ENCODE measurements around the gene INSIG2. TPM values are rescaled to one million over a fixed set of nuclear protein-coding genes. Genes with fewer than 3 reads are reported as not detected.

INSIG2 gene
- total RNA-seq, 6 donors from 2014 or later = 10.5 to 33.2 (median 23.5) TPM

DNA sequence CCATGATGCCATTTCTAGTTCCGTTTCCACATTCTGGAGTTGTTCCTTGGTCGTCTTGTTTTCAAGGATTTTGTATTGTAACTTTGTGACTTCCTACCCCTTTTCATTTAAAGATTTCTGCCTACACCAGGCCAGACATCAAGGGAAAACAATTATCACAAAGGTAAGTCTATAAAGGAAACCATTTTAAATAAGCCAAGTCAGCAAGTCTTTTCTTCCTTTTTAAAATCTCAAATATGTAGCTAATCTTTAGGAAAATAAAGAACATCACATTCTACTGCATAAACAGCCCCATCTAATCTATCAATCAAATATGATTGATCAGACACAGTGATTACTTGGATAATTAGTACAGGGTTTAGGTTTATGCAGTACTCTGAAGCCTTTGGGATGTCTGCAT lies 35.8 kb upstream of the INSIG2 start:
- DNase-seq = no peak
- WGBS, 2 donors = 86 to 90% methylated on average over 2 of the region's 2 CpGs
- TF ChIP-seq POLR2A (IDR thresholded peaks at IDR 0.05) (no peak), POLR2AphosphoS5 (IDR thresholded peaks at IDR 0.05) (no peak), EP300 (IDR thresholded peaks at IDR 0.05) (no peak)
- TF ChIP-seq, protein P1, sequence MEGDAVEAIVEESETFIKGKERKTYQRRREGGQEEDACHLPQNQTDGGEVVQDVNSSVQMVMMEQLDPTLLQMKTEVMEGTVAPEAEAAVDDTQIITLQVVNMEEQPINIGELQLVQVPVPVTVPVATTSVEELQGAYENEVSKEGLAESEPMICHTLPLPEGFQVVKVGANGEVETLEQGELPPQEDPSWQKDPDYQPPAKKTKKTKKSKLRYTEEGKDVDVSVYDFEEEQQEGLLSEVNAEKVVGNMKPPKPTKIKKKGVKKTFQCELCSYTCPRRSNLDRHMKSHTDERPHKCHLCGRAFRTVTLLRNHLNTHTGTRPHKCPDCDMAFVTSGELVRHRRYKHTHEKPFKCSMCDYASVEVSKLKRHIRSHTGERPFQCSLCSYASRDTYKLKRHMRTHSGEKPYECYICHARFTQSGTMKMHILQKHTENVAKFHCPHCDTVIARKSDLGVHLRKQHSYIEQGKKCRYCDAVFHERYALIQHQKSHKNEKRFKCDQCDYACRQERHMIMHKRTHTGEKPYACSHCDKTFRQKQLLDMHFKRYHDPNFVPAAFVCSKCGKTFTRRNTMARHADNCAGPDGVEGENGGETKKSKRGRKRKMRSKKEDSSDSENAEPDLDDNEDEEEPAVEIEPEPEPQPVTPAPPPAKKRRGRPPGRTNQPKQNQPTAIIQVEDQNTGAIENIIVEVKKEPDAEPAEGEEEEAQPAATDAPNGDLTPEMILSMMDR (IDR thresholded peaks at IDR 0.05) = no peak
- no peaks in the 10 kb centered on the region for H3K27me3 ChIP-seq
- no peak overlapping the region for H3K4me3 ChIP-seq
- H3K4me1 ChIP-seq = no peaks in the 10 kb centered on the region
- no peaks in the 10 kb centered on the region for H3K9me3 ChIP-seq
- ATAC-seq (ENCODE audit: low FRiP score in 2 of 2) = no peak
- no peak overlapping the region for H3K27ac ChIP-seq
- H3K36me3 ChIP-seq = no peaks in the 10 kb centered on the region

GRCh38 chr2:118053681-118054080 lies 34.6 kb upstream of the INSIG2 start:
- DNase-seq (no peak), ATAC-seq (ENCODE audit: low FRiP score in 2 of 2) (no peak)
- Histone ChIP-seq H3K36me3 (no peaks in the 10 kb centered on the region), H3K9me3 (no peaks in the 10 kb centered on the region), H3K4me1 (no peaks in the 10 kb centered on the region), H3K4me3 (no peak overlapping the region), H3K27ac (no peak overlapping the region), H3K27me3 (no peaks in the 10 kb centered on the region)
- WGBS, 2 donors = 66 to 75% methylated on average over 7 of the region's 7 CpGs
- TF ChIP-seq POLR2A (IDR thresholded peaks at IDR 0.05) (no peak), EP300 (IDR thresholded peaks at IDR 0.05) (no peak), POLR2AphosphoS5 (IDR thresholded peaks at IDR 0.05) (no peak)
- TF ChIP-seq, protein P1 (IDR thresholded peaks at IDR 0.05) = no peak

DNA sequence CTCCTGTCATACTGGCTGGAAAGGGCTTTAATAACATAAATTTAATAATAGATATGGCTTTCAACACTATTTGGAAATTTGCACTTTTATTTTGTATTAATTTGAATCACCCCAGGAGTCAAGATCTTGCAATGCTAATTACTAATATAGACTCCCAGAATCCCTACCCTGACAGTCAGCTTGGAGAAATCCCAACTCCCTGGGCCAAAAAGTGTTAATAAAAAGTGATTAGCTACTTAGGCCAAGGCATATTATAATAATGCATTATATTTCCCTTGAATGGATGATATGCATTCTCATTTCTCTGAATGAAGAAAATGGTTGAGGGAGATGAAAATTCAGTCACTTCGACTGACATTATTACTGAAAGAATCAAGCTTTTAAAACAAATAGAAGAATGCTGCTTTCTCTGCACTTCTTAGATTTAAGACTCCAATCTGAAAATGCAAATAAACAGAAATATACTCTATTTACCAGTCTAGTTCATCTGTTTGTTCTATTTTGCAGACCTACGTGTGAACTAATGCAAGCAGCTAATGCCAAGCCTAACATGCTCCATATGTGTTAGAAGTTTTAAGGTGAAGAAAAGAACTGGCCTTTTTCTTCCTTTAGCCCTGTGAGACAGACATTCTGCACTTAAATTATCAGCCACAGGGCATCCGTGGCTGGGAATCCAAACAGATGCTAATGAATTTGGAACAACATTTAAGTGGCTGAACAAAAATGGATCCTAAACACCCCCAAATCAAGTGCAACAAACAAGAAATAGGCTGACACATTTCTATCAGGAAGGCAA lies 33.9 kb upstream of the INSIG2 start:
- no peaks in the 10 kb centered on the region for H3K9me3 ChIP-seq
- TF ChIP-seq POLR2AphosphoS5 (IDR thresholded peaks at IDR 0.05) (no peak), POLR2A (IDR thresholded peaks at IDR 0.05) (no peak), EP300 (IDR thresholded peaks at IDR 0.05) (no peak)
- TF ChIP-seq, protein P1 (IDR thresholded peaks at IDR 0.05) = no peak
- no peak overlapping the region for H3K4me3 ChIP-seq
- H3K27me3 ChIP-seq = no peaks in the 10 kb centered on the region
- 48 to 72% methylated on average over 3 of the region's 3 CpGs for WGBS, 2 donors
- no peaks in the 10 kb centered on the region for H3K36me3 ChIP-seq
- no peak overlapping the region for H3K27ac ChIP-seq
- DNase-seq (no peak), ATAC-seq (ENCODE audit: low FRiP score in 2 of 2) (no peak)
- no peaks in the 10 kb centered on the region for H3K4me1 ChIP-seq

DNA sequence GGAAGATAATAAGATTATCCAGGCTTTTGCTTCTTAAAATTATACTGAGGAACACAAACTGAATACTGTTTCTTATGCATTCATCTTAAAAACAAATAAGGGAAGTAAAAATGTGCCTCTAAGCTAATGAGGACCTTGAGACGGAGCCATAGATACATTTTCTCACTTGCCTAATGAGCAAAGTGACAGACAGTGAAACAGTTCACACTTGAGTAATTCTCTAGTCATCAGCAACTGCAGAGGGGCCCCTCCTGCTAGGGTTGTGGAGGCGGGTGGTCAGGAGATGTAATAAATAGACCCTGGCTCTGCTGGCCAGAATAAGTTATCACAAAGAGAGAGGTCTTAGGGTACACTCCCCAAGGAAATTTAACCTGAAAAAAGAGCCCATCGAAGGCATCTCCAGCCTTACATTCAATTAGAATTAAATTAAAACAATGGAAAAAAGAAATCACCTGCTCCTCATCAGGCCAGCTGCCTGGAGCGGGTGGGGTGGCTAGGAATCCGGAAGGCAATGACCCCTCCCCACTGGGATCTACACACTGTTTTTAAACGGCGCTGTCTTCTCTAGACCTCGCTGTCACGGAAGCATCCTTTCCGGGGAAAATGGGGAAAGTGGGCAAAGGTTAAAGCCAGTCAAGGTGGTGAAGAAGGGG lies 32.6 kb upstream of the INSIG2 start:
- no peak overlapping the region for H3K4me3 ChIP-seq
- no peaks in the 10 kb centered on the region for H3K36me3 ChIP-seq
- no peaks in the 10 kb centered on the region for H3K4me1 ChIP-seq
- no peak overlapping the region for H3K27ac ChIP-seq
- DNase-seq (no peak), ATAC-seq (ENCODE audit: low FRiP score in 2 of 2) (no peak)
- H3K9me3 ChIP-seq = no peaks in the 10 kb centered on the region
- no peaks in the 10 kb centered on the region for H3K27me3 ChIP-seq
- TF ChIP-seq, protein P1 (IDR thresholded peaks at IDR 0.05) = no peak
- TF ChIP-seq EP300 (IDR thresholded peaks at IDR 0.05) (no peak), POLR2A (IDR thresholded peaks at IDR 0.05) (no peak), POLR2AphosphoS5 (IDR thresholded peaks at IDR 0.05) (no peak)
- 70 to 83% methylated on average over 9 to 10 of the region's 10 CpGs for WGBS, 2 donors
